Central memory CD8-positive, alpha-beta T cell (primary cell): ENCODE results near the gene SERINC3.

Source experiments
- ATAC-seq: fragments of 150-1000 bp; cut with Tn5 transposase; replicated peaks from 2 replicates; pipeline ENCODE4 v1.10.0; 2022; ENCODE audit warnings: mild to moderate bottlenecking, moderate FRiP score, moderate number of reproducible peaks; ENCODE audit not compliant: poor library complexity, severe bottlenecking; ENCODE audit errors: extremely low read depth
- DNase-seq, 2 donors: peaks; one replicate each; pipeline ENCODE4 v3.0.0; 2021; ENCODE audit warnings: low spot score in 2 of 2
- H3K27ac Mint-ChIP-seq: one replicate; pipeline ENCODE4 v1.8.0; 2022; ENCODE audit warnings: low read depth, mild to moderate bottlenecking, moderate library complexity, mixed read lengths
- H3K27me3 Mint-ChIP-seq: one replicate; pipeline ENCODE4 v1.8.0; 2022; ENCODE audit warnings: mixed read lengths
- H3K36me3 Mint-ChIP-seq: one replicate; pipeline ENCODE4 v1.8.0; 2022; ENCODE audit warnings: mild to moderate bottlenecking, moderate library complexity, mixed read lengths; ENCODE audit not compliant: insufficient read depth
- H3K4me1 Mint-ChIP-seq: one replicate; pipeline ENCODE4 v1.8.0; 2022; ENCODE audit warnings: mixed read lengths
- H3K4me3 Mint-ChIP-seq: one replicate; pipeline ENCODE4 v1.8.0; 2022; ENCODE audit warnings: mild to moderate bottlenecking, moderate library complexity, mixed read lengths
- H3K9me3 Mint-ChIP-seq: one replicate; pipeline ENCODE4 v1.8.0; 2022; ENCODE audit warnings: mixed read lengths

Gene SERINC3

GRCh38 chr20:44549123-44549522 lies 27.3 kb upstream of the SERINC3 start:
- Mint-ChIP-seq H3K36me3 (no peaks in the 10 kb centered on the region), H3K27me3 (no peaks in the 10 kb centered on the region), H3K9me3 (no peaks in the 10 kb centered on the region), H3K4me1 (peaks cover 5% of the 10 kb centered on the region), H3K4me3 (no peak overlapping the region), H3K27ac (no peak overlapping the region)
- ATAC-seq (no peak), DNase-seq (no peak)

GRCh38 chr20:44547419-44547818 lies 25.5 kb upstream of the SERINC3 start:
- no peaks in the 10 kb centered on the region for H3K9me3 Mint-ChIP-seq
- no peak overlapping the region for H3K4me3 Mint-ChIP-seq
- DNase-seq, result no peak
- H3K27ac Mint-ChIP-seq, result no peak overlapping the region
- H3K4me1 Mint-ChIP-seq, result no peaks in the 10 kb centered on the region
- no peaks in the 10 kb centered on the region for H3K36me3 Mint-ChIP-seq
- ATAC-seq, result no peak
- no peaks in the 10 kb centered on the region for H3K27me3 Mint-ChIP-seq

- no peak for ATAC-seq
- no peaks in the 10 kb centered on the region for H3K4me1 Mint-ChIP-seq
- no peak overlapping the region for H3K4me3 Mint-ChIP-seq
- H3K27ac Mint-ChIP-seq, result no peak overlapping the region
- no peaks in the 10 kb centered on the region for H3K27me3 Mint-ChIP-seq
- DNase-seq, result no peak
- no peaks in the 10 kb centered on the region for H3K9me3 Mint-ChIP-seq
- H3K36me3 Mint-ChIP-seq, result no peaks in the 10 kb centered on the region
Observed at GRCh38 chr20:44544263-44544662, 22.4 kb upstream of the SERINC3 start.

GRCh38 chr20:44543358-44543757 lies 21.5 kb upstream of the SERINC3 start:
- ATAC-seq (no peak), DNase-seq (no peak)
- Mint-ChIP-seq H3K4me3 (no peak overlapping the region), H3K4me1 (no peaks in the 10 kb centered on the region), H3K27ac (no peak overlapping the region), H3K9me3 (no peaks in the 10 kb centered on the region), H3K27me3 (no peaks in the 10 kb centered on the region), H3K36me3 (no peaks in the 10 kb centered on the region)

- Mint-ChIP-seq H3K27me3 (no peaks in the 10 kb centered on the region), H3K4me1 (no peaks in the 10 kb centered on the region), H3K36me3 (no peaks in the 10 kb centered on the region), H3K9me3 (no peaks in the 10 kb centered on the region), H3K4me3 (no peak overlapping the region), H3K27ac (no peak overlapping the region)
- DNase-seq (no peak), ATAC-seq (no peak)
Observed at GRCh38 chr20:44542890-44543289, 21.0 kb upstream of the SERINC3 start.

- H3K9me3 Mint-ChIP-seq, result no peaks in the 10 kb centered on the region
- H3K4me3 Mint-ChIP-seq, result no peak overlapping the region
- no peak overlapping the region for H3K27ac Mint-ChIP-seq
- ATAC-seq (no peak), DNase-seq (no peak)
- no peaks in the 10 kb centered on the region for H3K4me1 Mint-ChIP-seq
- no peaks in the 10 kb centered on the region for H3K27me3 Mint-ChIP-seq
- H3K36me3 Mint-ChIP-seq, result no peaks in the 10 kb centered on the region
Observed at GRCh38 chr20:44541992-44542391, 20.1 kb upstream of the SERINC3 start.

GRCh38 chr20:44540834-44541233 lies 19.0 kb upstream of the SERINC3 start:
- Mint-ChIP-seq H3K27me3 (no peaks in the 10 kb centered on the region), H3K9me3 (no peaks in the 10 kb centered on the region), H3K4me1 (no peaks in the 10 kb centered on the region), H3K36me3 (no peaks in the 10 kb centered on the region), H3K27ac (no peak overlapping the region), H3K4me3 (no peak overlapping the region)
- DNase-seq, result no peak
- ATAC-seq, result no peak

- Mint-ChIP-seq H3K9me3 (no peaks in the 10 kb centered on the region), H3K4me3 (no peak overlapping the region), H3K36me3 (no peaks in the 10 kb centered on the region), H3K4me1 (no peaks in the 10 kb centered on the region), H3K27me3 (no peaks in the 10 kb centered on the region), H3K27ac (no peak overlapping the region)
- ATAC-seq (no peak), DNase-seq (no peak)
Observed at GRCh38 chr20:44537993-44538392, 16.1 kb upstream of the SERINC3 start.

GRCh38 chr20:44536175-44536574 lies 14.3 kb upstream of the SERINC3 start:
- Mint-ChIP-seq H3K4me1 (peaks cover 6% of the 10 kb centered on the region), H3K27ac (no peak overlapping the region), H3K9me3 (no peaks in the 10 kb centered on the region), H3K36me3 (peaks cover 2% of the 10 kb centered on the region), H3K27me3 (no peaks in the 10 kb centered on the region), H3K4me3 (no peak overlapping the region)
- no peak for DNase-seq
- no peak for ATAC-seq

GRCh38 chr20:44533928-44534327 lies 12.1 kb upstream of the SERINC3 start:
- ATAC-seq (no peak), DNase-seq (no peak)
- Mint-ChIP-seq H3K4me3 (no peak overlapping the region), H3K27me3 (no peaks in the 10 kb centered on the region), H3K36me3 (peaks cover 2% of the 10 kb centered on the region), H3K9me3 (no peaks in the 10 kb centered on the region), H3K27ac (no peak overlapping the region), H3K4me1 (peaks cover 6% of the 10 kb centered on the region)

- Mint-ChIP-seq H3K4me3 (no peak overlapping the region), H3K36me3 (peaks cover 2% of the 10 kb centered on the region), H3K27ac (no peak overlapping the region), H3K27me3 (no peaks in the 10 kb centered on the region), H3K4me1 (peaks cover 6% of the 10 kb centered on the region), H3K9me3 (no peaks in the 10 kb centered on the region)
- DNase-seq (no peak), ATAC-seq (peak; percentile 34)
Observed at GRCh38 chr20:44532981-44533331, 11.1 kb upstream of the SERINC3 start.

GRCh38 chr20:44532259-44532980 lies 10.6 kb upstream of the SERINC3 start:
- ATAC-seq (no peak), DNase-seq (no peak)
- peaks cover 2% of the 10 kb centered on the region for H3K36me3 Mint-ChIP-seq

GRCh38 chr20:44528309-44528708 lies 6.4 kb upstream of the SERINC3 start:
- no peak for DNase-seq
- no peaks in the 10 kb centered on the region for H3K9me3 Mint-ChIP-seq
- no peak for ATAC-seq
- no peak overlapping the region for H3K4me3 Mint-ChIP-seq
- no peaks in the 10 kb centered on the region for H3K27me3 Mint-ChIP-seq
- no peak overlapping the region for H3K27ac Mint-ChIP-seq
- peaks cover 4% of the 10 kb centered on the region for H3K36me3 Mint-ChIP-seq
- H3K4me1 Mint-ChIP-seq, result peaks cover 6% of the 10 kb centered on the region

More at GRCh38 chr20:44532259-44532980, 10.6 kb upstream of the SERINC3 start:
- Mint-ChIP-seq H3K4me1 (peaks cover 6% of the 10 kb centered on the region), H3K27me3 (no peaks in the 10 kb centered on the region), H3K4me3 (no peak overlapping the region), H3K9me3 (no peaks in the 10 kb centered on the region), H3K27ac (no peak overlapping the region)
